Peyer's patch (tissue), 4 donors: ENCODE measurements around the gene CAST. TPM values are rescaled to one million over a fixed set of nuclear protein-coding genes. Genes with fewer than 3 reads are reported as not detected.

Experiments used
- DNase-seq, 3 donors: peaks; one replicate each; pipeline ENCODE4 v3.0.0-alpha.2; 2017 to 2019
- H3K27ac ChIP-seq, 4 donors: fragments of 200-600 bp; sonication (generic); one replicate each; pipeline ENCODE4 v1.5.1; 2016 to 2019
- H3K27me3 ChIP-seq, 2 donors: fragments of 200-600 bp; sonication (generic); one replicate each; pipeline ENCODE4 v1.5.1; 2019
- H3K36me3 ChIP-seq, 3 donors: fragments of 200-600 bp; sonication (generic); one replicate each; pipeline ENCODE4 v1.5.1; 2016 to 2019
- H3K4me1 ChIP-seq, 4 donors: fragments of 200-600 bp; sonication (generic); one replicate each; pipeline ENCODE4 v1.5.1; 2016 to 2019
- H3K4me3 ChIP-seq, 4 donors: fragments of 200-600 bp; sonication (generic); 1 replicate in 3 of 4; 2 replicates in 1 of 4; pipeline ENCODE4 v1.5.1; 2016 to 2019; ENCODE audit warnings: mild to moderate bottlenecking in 1 of 4
- H3K9me3 ChIP-seq, 4 donors: fragments of 200-600 bp; sonication (generic); one replicate each; pipeline ENCODE4 v1.5.1; 2016 to 2019; ENCODE audit warnings: mild to moderate bottlenecking in 1 of 4
- CTCF ChIP-seq, 6 experiments: fragments of 450-650 bp in 4 of 6; fragments of 200-600 bp in 2 of 6; sonication (generic) in 1 of 6; IDR thresholded peaks; one replicate each; pipeline ENCODE4 v1.5.1; 2017 to 2019; ENCODE audit warnings: antibody characterized with exemption in 6 of 6, mild to moderate bottlenecking in 3 of 6, moderate library complexity in 1 of 6
- POLR2A ChIP-seq, 2 donors: fragments of 450-650 bp; IDR thresholded peaks; one replicate each; pipeline ENCODE4 v1.5.1; 2017; ENCODE audit warnings: antibody characterized with exemption in 2 of 2, mild to moderate bottlenecking in 2 of 2, moderate library complexity in 2 of 2
- total RNA-seq, 4 donors: library from RNA; depleted of rRNA; stranded (reverse); fragments of >200 nt; gene quantifications; one replicate each; pipeline ENCODE4 v1.1.0, GENCODE V29; 2016

The CAST gene
- total RNA-seq, 4 donors from 2014 or later, result 268 to 396 (median 337) TPM

- Histone ChIP-seq H3K27ac (no peak overlapping the region), H3K27me3 (no peaks in the 10 kb centered on the region), H3K36me3 (no peaks in the 10 kb centered on the region), H3K4me1 (no peaks in the 10 kb centered on the region), H3K9me3 (no peaks in the 10 kb centered on the region), H3K4me3 (no peak overlapping the region)
- no peak for TF ChIP-seq POLR2A (IDR thresholded peaks at IDR 0.05)
- no peak for TF ChIP-seq CTCF (IDR thresholded peaks at IDR 0.05)
- no peak for DNase-seq
These were observed 23.6 kb upstream of the CAST start for GRCh38 chr5:96638561-96638960.

GRCh38 chr5:96640696-96641095, 21.5 kb upstream of the CAST start:
- Histone ChIP-seq H3K9me3 (no peaks in the 10 kb centered on the region), H3K27me3 (no peaks in the 10 kb centered on the region), H3K36me3 (no peaks in the 10 kb centered on the region), H3K4me3 (no peak overlapping the region), H3K27ac (no peak overlapping the region), H3K4me1 (no peaks in the 10 kb centered on the region)
- TF ChIP-seq POLR2A (IDR thresholded peaks at IDR 0.05) (no peak), CTCF (IDR thresholded peaks at IDR 0.05) (no peak)
- no peak for DNase-seq

GRCh38 chr5:96641368-96642280, 20.6 kb upstream of the CAST start:
- H3K9me3 ChIP-seq, result no peaks in the 10 kb centered on the region
- no peaks in the 10 kb centered on the region for H3K36me3 ChIP-seq
- H3K27ac ChIP-seq, result no peak overlapping the region
- H3K4me3 ChIP-seq, result no peak overlapping the region
- TF ChIP-seq CTCF (IDR thresholded peaks at IDR 0.05), result no peak
- no peak for DNase-seq
- H3K4me1 ChIP-seq, result no peaks in the 10 kb centered on the region
- no peaks in the 10 kb centered on the region for H3K27me3 ChIP-seq

- no peaks in the 10 kb centered on the region for H3K27me3 ChIP-seq
- H3K27ac ChIP-seq, result no peak overlapping the region
- H3K4me3 ChIP-seq, result no peak overlapping the region
- no peaks in the 10 kb centered on the region for H3K36me3 ChIP-seq
- no peaks in the 10 kb centered on the region for H3K4me1 ChIP-seq
- TF ChIP-seq POLR2A (IDR thresholded peaks at IDR 0.05) (no peak), CTCF (IDR thresholded peaks at IDR 0.05) (no peak)
- no peak for DNase-seq
- no peaks in the 10 kb centered on the region for H3K9me3 ChIP-seq
These were observed 19.9 kb upstream of the CAST start for GRCh38 chr5:96642281-96642640.

GRCh38 chr5:96645091-96645490, 17.1 kb upstream of the CAST start:
- DNase-seq, result no peak
- Histone ChIP-seq H3K36me3 (no peaks in the 10 kb centered on the region), H3K27me3 (no peaks in the 10 kb centered on the region), H3K27ac (no peak overlapping the region), H3K9me3 (no peaks in the 10 kb centered on the region), H3K4me1 (peaks cover 0 to 10% (median 0%) of the 10 kb centered on the region in 4 donors), H3K4me3 (no peak overlapping the region)
- TF ChIP-seq POLR2A (IDR thresholded peaks at IDR 0.05) (no peak), CTCF (IDR thresholded peaks at IDR 0.05) (no peak)
